Endothelial cell of umbilical vein (primary cell): ENCODE measurements around the gene LOX. TPM values are rescaled to one million over a fixed set of nuclear protein-coding genes. Genes with fewer than 3 reads are reported as not detected.

Experiments
- BruUV-seq: library from RNA; stranded (reverse); fragments of 400-500 nt; replicated peaks from 2 replicates; lab custom pipeline; 2021; lab: Mats Ljungman, UMichigan
- CTCF ChIA-PET: fragments of 300-600, 350-600 bp; sonication (Branson Sonifier 250); formaldehyde crosslinking; loops from one replicate; lab custom pipeline; 2021; ENCODE audit warnings: antibody characterized with exemption, inconsistent platforms; lab: Charles Lee
- POLR2A ChIA-PET: fragments of 300-600, 350-600 bp; sonication (Branson Sonifier 250); formaldehyde crosslinking; loops from one replicate; lab custom pipeline; 2021; ENCODE audit warnings: antibody characterized with exemption, inconsistent platforms; lab: Charles Lee
- DNase-seq: peaks from one replicate; pipeline ENCODE4 v3.0.0-alpha.2; 2011; ENCODE audit warnings: low read depth, low spot score
- FAIRE-seq: peaks from 2 replicates; lab custom pipeline; 2011; peaks lifted over from hg19 to GRCh38; lab: Jason Lieb, UNC
- H2AFZ ChIP-seq: 2 replicates; pipeline ENCODE4 v1.6.0; 2012; ENCODE audit warnings: low read depth, low read length, control low read depth, inconsistent platforms
- H3K27ac ChIP-seq: 2 replicates; pipeline ENCODE4 v1.5.1; 2011; ENCODE audit warnings: low read depth, mild to moderate bottlenecking, control low read depth, low read length, moderate library complexity; ENCODE audit not compliant: insufficient read depth
- H3K27me3 ChIP-seq, 2 experiments: 2 replicates each; pipeline versions ENCODE4 v1.6.0 to v1.6.1; 2011; ENCODE audit warnings: low read length in 2 of 2, mixed read lengths in 1 of 2; ENCODE audit not compliant: control insufficient read depth in 2 of 2, insufficient read depth in 2 of 2
- H3K36me3 ChIP-seq, 2 experiments: 2 replicates in 1 of 2; 3 replicates in 1 of 2; pipeline ENCODE4 v1.5.1; 2011; ENCODE audit warnings: low read length in 2 of 2, mild to moderate bottlenecking in 1 of 2, moderate library complexity in 1 of 2; ENCODE audit not compliant: control insufficient read depth in 2 of 2, insufficient read depth in 2 of 2; ENCODE audit errors: extremely low read depth in 1 of 2
- H3K4me1 ChIP-seq: 3 replicates; pipeline ENCODE4 v1.5.1; 2011; ENCODE audit warnings: mild to moderate bottlenecking, low read length; ENCODE audit not compliant: control insufficient read depth, insufficient read depth; ENCODE audit errors: extremely low read depth
- H3K4me2 ChIP-seq: 2 replicates; pipeline ENCODE4 v1.6.1; 2011; ENCODE audit warnings: low read length, control low read depth, mixed read lengths; ENCODE audit not compliant: insufficient read depth
- H3K4me3 ChIP-seq, 3 experiments: fragments of 200-600 bp in 1 of 3; sonication (generic), shearing (Covaris generic) in 1 of 3; replicated peaks in 1 of 3; 2 replicates each; pipeline ENCODE4 v1.5.1; 2011 to 2016; ENCODE audit warnings: control low read depth in 3 of 3, low read length in 3 of 3, mild to moderate bottlenecking in 2 of 3, inconsistent platforms in 1 of 3, low read depth in 1 of 3, moderate library complexity in 1 of 3; ENCODE audit not compliant: insufficient read depth in 1 of 3
- H3K79me2 ChIP-seq: 2 replicates; pipeline ENCODE4 v1.6.0; 2012; ENCODE audit warnings: low read length, inconsistent platforms; ENCODE audit not compliant: control insufficient read depth, insufficient read depth
- H3K9ac ChIP-seq: replicated peaks from 2 replicates; pipeline ENCODE3; 2011; ENCODE audit warnings: low read length, control low read depth; ENCODE audit not compliant: insufficient read depth; ENCODE audit errors: extremely low read depth
- H3K9me1 ChIP-seq: replicated peaks from 3 replicates; pipeline ENCODE4 v1.6.0; 2011; ENCODE audit warnings: mild to moderate bottlenecking, low read length; ENCODE audit not compliant: control insufficient read depth, insufficient read depth; ENCODE audit errors: extremely low read depth
- H3K9me3 ChIP-seq: replicated peaks from 2 replicates; pipeline ENCODE4 v1.5.1; 2012; ENCODE audit warnings: low read length, inconsistent platforms; ENCODE audit not compliant: control insufficient read depth, insufficient read depth
- H4K20me1 ChIP-seq: replicated peaks from 2 replicates; pipeline ENCODE3; 2011; ENCODE audit warnings: mild to moderate bottlenecking, low read length; ENCODE audit not compliant: control insufficient read depth, insufficient read depth; ENCODE audit errors: extremely low read depth
- CTCF ChIP-seq, 2 donors: IDR thresholded peaks; 1 replicate in 1 of 2; 2 replicates in 1 of 2; pipeline ENCODE4 v1.5.1; 2011; ENCODE audit warnings: low read length in 2 of 2, mild to moderate bottlenecking in 2 of 2, moderate library complexity in 2 of 2, control low read depth in 1 of 2, inconsistent platforms in 1 of 2, low read depth in 1 of 2; ENCODE audit not compliant: insufficient read depth in 1 of 2; ENCODE audit errors: extremely low read depth in 1 of 2
- EZH2 ChIP-seq: IDR thresholded peaks from 2 replicates; pipeline ENCODE4 v1.6.1; 2012; ENCODE audit warnings: borderline replicate concordance, low read depth, mild to moderate bottlenecking, moderate library complexity, low read length, inconsistent platforms; ENCODE audit not compliant: severe bottlenecking
- FOS ChIP-seq: IDR thresholded peaks from 2 replicates; pipeline ENCODE4 v1.6.1; 2011; ENCODE audit warnings: mild to moderate bottlenecking, low read length, moderate library complexity, borderline replicate concordance; ENCODE audit not compliant: insufficient read depth
- GATA2 ChIP-seq: IDR thresholded peaks from 2 replicates; pipeline ENCODE4 v1.7.0; 2011; ENCODE audit warnings: low read depth, mild to moderate bottlenecking, moderate library complexity, mixed read lengths, low read length; ENCODE audit not compliant: insufficient read length, insufficient read depth
- JUN ChIP-seq: IDR thresholded peaks from 2 replicates; pipeline ENCODE4 v1.6.1; 2011; ENCODE audit warnings: borderline replicate concordance, low read depth; ENCODE audit not compliant: insufficient read length, insufficient read depth
- MYC ChIP-seq: IDR thresholded peaks from one replicate; pipeline ENCODE4 v1.6.1; 2011; ENCODE audit warnings: mild to moderate bottlenecking, low read depth, low read length
- POLR2A ChIP-seq: IDR thresholded peaks from 2 replicates; pipeline ENCODE4 v1.6.1; 2012; ENCODE audit warnings: low read depth, mild to moderate bottlenecking, control low read depth, low read length
- dilution Hi-C: fragments of 300-500 bp; cut with MboI; formaldehyde crosslinking; loops from one replicate; pipeline ENCODE4 v1.15.0; 2019; ENCODE audit warnings: low sequenced_read_pairs; ENCODE audit not compliant: extremely low pct_ligation_motif_present
- intact Hi-C: fragments of 100-400 bp; cut with micrococcal nuclease; formaldehyde crosslinking; loops from one replicate; pipeline ENCODE4 v1.10.0; 2022
- polyA plus RNA-seq, 4 experiments: library from polyadenylated mRNA; depleted of rRNA in 3 of 4; stranded (reverse) in 3 of 4; unstranded in 1 of 4; fragments of >200 nt; gene quantifications; 2 replicates each; pipeline versions ENCODE4 v1.2.1 to v1.2.3, GENCODE V29; 2011 to 2012; ENCODE audit warnings: missing spikeins in 1 of 4
- total RNA-seq: library from RNA; stranded (reverse); gene quantifications from 2 replicates; pipeline ENCODE4 v1.2.3, GENCODE V29; 2021
- TF ChIP-seq, protein P1 (sequence below): IDR thresholded peaks from 2 replicates; pipeline ENCODE4 v1.6.1; 2011; ENCODE audit not compliant: insufficient read depth, insufficient read length

Gene LOX
- total and polyA plus RNA-seq, 2 donors (not counting 3 experiments of a cell fraction or from before 2014, with no cell fraction given): 39.0 to 79.1 TPM

GRCh38 chr5:122093415-122094180 is 15.5 kb upstream of the LOX start:
- CTCF ChIA-PET: interaction anchor here (1.1 to 3.8 kb wide), 6 partner anchors 9 to 102 kb away, joined by 3 to 55 read pairs (median 10); partner anchors contain the start of gene LOX
- no peak overlapping the region for H3K4me3 ChIP-seq
- H3K36me3 ChIP-seq: no peaks in the 10 kb centered on the region
- no peaks in the 10 kb centered on the region for H4K20me1 ChIP-seq
- no peaks in the 10 kb centered on the region for H3K9me3 ChIP-seq
- intact Hi-C loops (loop anchor here (2.0 to 5.0 kb wide), 2 partner anchors 63 to 324 kb away; no protein-coding TSS in a partner anchor), dilution Hi-C loops (loop anchor here (25.0 kb wide), 1 partner anchor 94 kb away; no protein-coding TSS in a partner anchor)
- FAIRE-seq: no peak
- no peak overlapping the region for H3K27ac ChIP-seq
- peaks cover 19% of the 10 kb centered on the region for H3K4me1 ChIP-seq
- no peak overlapping the region for H3K9ac ChIP-seq
- no TSS peak for BruUV-seq
- no peaks in the 10 kb centered on the region for H3K79me2 ChIP-seq
- H3K27me3 ChIP-seq: no peaks in the 10 kb centered on the region
- no peak overlapping the region for H3K4me2 ChIP-seq
- H3K9me1 ChIP-seq: no peaks in the 10 kb centered on the region
- DNase-seq: no peak
- TF ChIP-seq MYC (no peak), CTCF (IDR thresholded peaks at IDR 0.05; ENCODE audit: extremely low read depth in 1 of 2, insufficient read depth in 1 of 2, low read depth in 1 of 2, low read length in 2 of 2) (no peak), GATA2 (no peak), EZH2 (no peak), POLR2A (no peak), FOS (no peak), JUN (no peak)
- TF ChIP-seq, protein P1, sequence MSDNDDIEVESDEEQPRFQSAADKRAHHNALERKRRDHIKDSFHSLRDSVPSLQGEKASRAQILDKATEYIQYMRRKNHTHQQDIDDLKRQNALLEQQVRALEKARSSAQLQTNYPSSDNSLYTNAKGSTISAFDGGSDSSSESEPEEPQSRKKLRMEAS: no peak
- H2AFZ ChIP-seq: no peak overlapping the region
- POLR2A ChIA-PET: no interaction called here
